ENCODE results near the gene MRPL37. TPM values are rescaled to one million over a fixed set of nuclear protein-coding genes. Genes with fewer than 3 reads are reported as not detected.

Gene MRPL37
- polyA plus RNA-seq, 1 experiment: 16.6 TPM

GRCh38 chr1:54191525-54191924, 8.4 kb upstream of the MRPL37 start:
- TF ChIP-seq CTCF (IDR thresholded peaks at IDR 0.05; ENCODE audit: low read depth, low read length): no peak
- Histone ChIP-seq H3K9me3 (ENCODE audit: control insufficient read depth, insufficient read depth, low read length) (no peaks in the 10 kb centered on the region), H3K27me3 (ENCODE audit: control insufficient read depth, insufficient read depth, low read length) (no peaks in the 10 kb centered on the region), H3K27ac (ENCODE audit: low read depth, low read length) (no peak overlapping the region), H3K4me3 (ENCODE audit: low read depth, low read length) (no peak overlapping the region)
- ChIA-PET CTCF (no interaction called here), POLR2A (no interaction called here)
- no peak for DNase-seq (ENCODE audit: low read depth, low spot score)

DNA sequence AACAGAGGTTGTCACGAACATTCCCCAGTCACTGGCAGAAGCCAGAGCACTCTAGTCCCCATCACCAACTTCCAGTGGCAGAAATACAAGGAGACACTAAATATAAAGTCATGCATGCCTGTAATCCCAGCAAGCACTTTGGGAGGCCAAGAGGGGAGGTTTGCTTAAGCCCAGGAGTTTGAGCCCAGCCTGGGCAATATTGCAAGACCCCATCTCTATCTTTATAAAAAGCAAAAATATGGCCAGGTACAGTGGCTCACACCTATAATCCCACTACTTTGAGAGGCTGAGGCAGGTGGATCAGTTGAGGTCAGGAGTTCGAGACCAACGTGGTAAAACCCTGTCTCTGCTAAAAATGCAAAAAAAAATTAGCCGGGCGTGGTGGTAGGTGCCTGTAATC, 6.5 kb upstream of the MRPL37 start:
- no peak for DNase-seq (ENCODE audit: low read depth, low spot score)
- Histone ChIP-seq H3K9me3 (ENCODE audit: control insufficient read depth, insufficient read depth, low read length) (no peaks in the 10 kb centered on the region), H3K27ac (ENCODE audit: low read depth, low read length) (no peak overlapping the region), H3K4me3 (ENCODE audit: low read depth, low read length) (no peak overlapping the region), H3K27me3 (ENCODE audit: control insufficient read depth, insufficient read depth, low read length) (no peaks in the 10 kb centered on the region)
- TF ChIP-seq CTCF (IDR thresholded peaks at IDR 0.05; ENCODE audit: low read depth, low read length): no peak
- CTCF ChIA-PET: interaction anchor here (0.7 kb wide), 1 partner anchor 82 kb away, joined by 3 read pairs; no protein-coding TSS in a partner anchor
- POLR2A ChIA-PET: interaction anchor here (0.7 kb wide), 1 partner anchor 141 kb away, joined by 7 read pairs; the partner anchor contains the start of gene TMEM59

- Histone ChIP-seq H3K27ac (ENCODE audit: low read depth, low read length) (peak overlapping the region; percentile 11), H3K9me3 (ENCODE audit: control insufficient read depth, insufficient read depth, low read length) (no peaks in the 10 kb centered on the region; the same call in 1 of the 2 replicates), H3K4me3 (ENCODE audit: low read depth, low read length) (peak overlapping the region; percentile 95), H3K27me3 (ENCODE audit: control insufficient read depth, insufficient read depth, low read length) (no peaks in the 10 kb centered on the region)
- DNase-seq (ENCODE audit: low read depth, low spot score): no peak
- CTCF ChIA-PET: interaction anchor here (0.8 to 1.1 kb wide), 4 partner anchors 17 to 339 kb away, joined by 3 to 5 read pairs (median 4); no protein-coding TSS in a partner anchor
- no peak for TF ChIP-seq CTCF (IDR thresholded peaks at IDR 0.05; ENCODE audit: low read depth, low read length)
- POLR2A ChIA-PET: interaction anchor here (0.7 to 1.7 kb wide), 5 partner anchors 20 to 208 kb away, joined by 3 to 5 read pairs (median 4); no protein-coding TSS in a partner anchor
Observed at GRCh38 chr1:54199151-54199764, 709 bp upstream of the MRPL37 start.

DNA sequence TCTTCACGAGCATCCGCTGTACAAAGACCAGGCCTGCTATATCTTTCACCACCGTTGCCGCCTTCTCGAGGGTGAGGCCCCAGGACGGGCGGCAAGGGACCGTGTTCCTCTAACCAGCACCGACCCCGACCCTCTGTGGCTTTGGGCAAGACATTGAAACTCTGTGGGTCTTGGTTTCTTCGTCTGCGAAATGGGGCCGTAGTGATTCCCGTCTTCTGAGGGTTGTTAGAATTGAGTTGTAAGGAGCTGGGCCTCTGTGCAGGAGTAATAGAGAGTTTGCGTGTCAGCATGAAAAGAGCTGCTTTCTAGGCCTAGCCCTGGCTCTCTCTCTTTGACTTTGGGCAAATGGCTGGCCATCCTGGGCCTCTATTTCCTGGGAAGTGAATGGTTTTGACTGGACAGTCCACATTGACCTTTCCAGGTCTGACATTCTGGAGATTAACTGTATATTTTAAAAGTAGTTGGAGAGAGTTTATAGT, 591 bp downstream of the MRPL37 start:
- no peak for DNase-seq (ENCODE audit: low read depth, low spot score)
- CTCF ChIA-PET: interaction anchor here (1.1 to 2.9 kb wide), 2 partner anchors 19 to 289 kb away, joined by 5 to 16 read pairs; no protein-coding TSS in a partner anchor
- POLR2A ChIA-PET: interaction anchor here (0.7 to 1.7 kb wide), 5 partner anchors 77 to 342 kb away, joined by 3 to 5 read pairs (median 4); no protein-coding TSS in a partner anchor

More for the DNA sequence above, 591 bp downstream of the MRPL37 start:
- no peak for TF ChIP-seq CTCF (IDR thresholded peaks at IDR 0.05; ENCODE audit: low read depth, low read length)
- Histone ChIP-seq H3K27ac (ENCODE audit: low read depth, low read length) (peak overlapping the region; percentile 11), H3K9me3 (ENCODE audit: control insufficient read depth, insufficient read depth, low read length) (no peaks in the 10 kb centered on the region; the same call in 1 of the 2 replicates), H3K4me3 (ENCODE audit: low read depth, low read length) (peak overlapping the region; percentile 95), H3K27me3 (ENCODE audit: control insufficient read depth, insufficient read depth, low read length) (no peaks in the 10 kb centered on the region)

Measured in AG04450 (cell line).